MCF 10A (cell line): ENCODE data around the gene AGBL4. TPM values are rescaled to one million over a fixed set of nuclear protein-coding genes. Genes with fewer than 3 reads are reported as not detected.

ENCODE experiments used
- BruUV-seq: library from RNA; stranded (reverse); fragments of 400-500 nt; replicated peaks from 2 replicates; lab custom pipeline; 2021; lab: Mats Ljungman, UMichigan
- CTCF ChIA-PET: fragments of 300-600 bp; sonication (Branson Sonifier 250); formaldehyde crosslinking; extraction: SDS; loops from one replicate; lab custom pipeline; 2021; ENCODE audit warnings: antibody characterized with exemption, inconsistent platforms; lab: Yijun Ruan, JAX
- POLR2A ChIA-PET: fragments of 300-600, 350-650 bp; sonication (Branson Sonifier 250); formaldehyde crosslinking; extraction: SDS; loops from one replicate; lab custom pipeline; 2020; ENCODE audit warnings: antibody characterized with exemption, inconsistent platforms; lab: Yijun Ruan, JAX
- DNase-seq: peaks from one replicate; pipeline ENCODE4 v3.0.0-alpha.2; 2018; ENCODE audit not compliant: unreplicated experiment
- H3K27ac Mint-ChIP-seq: one replicate; pipeline ENCODE4 v1.8.0; 2022; ENCODE audit warnings: mild to moderate bottlenecking, low read depth, mixed read lengths; ENCODE audit not compliant: unreplicated experiment
- H3K27me3 Mint-ChIP-seq: one replicate; pipeline ENCODE4 v1.8.0; 2022; ENCODE audit warnings: mixed read lengths; ENCODE audit not compliant: insufficient read depth, unreplicated experiment
- H3K36me3 Mint-ChIP-seq: one replicate; pipeline ENCODE4 v1.8.0; 2022; ENCODE audit warnings: mild to moderate bottlenecking, moderate library complexity, mixed read lengths; ENCODE audit not compliant: insufficient read depth, unreplicated experiment
- H3K4me1 Mint-ChIP-seq: one replicate; pipeline ENCODE4 v1.8.0; 2022; ENCODE audit warnings: mixed read lengths; ENCODE audit not compliant: insufficient read depth, unreplicated experiment
- H3K4me3 Mint-ChIP-seq: one replicate; pipeline ENCODE4 v1.8.0; 2022; ENCODE audit warnings: mild to moderate bottlenecking, moderate library complexity, mixed read lengths; ENCODE audit not compliant: unreplicated experiment
- H3K9me3 Mint-ChIP-seq: one replicate; pipeline ENCODE4 v1.8.0; 2022; ENCODE audit warnings: mixed read lengths; ENCODE audit not compliant: unreplicated experiment
- intact Hi-C: fragments of 100-400 bp; cut with micrococcal nuclease; formaldehyde crosslinking; loops from 2 replicates; pipeline ENCODE4 v1.14.1; 2022
- total RNA-seq: library from RNA; stranded (reverse); gene quantifications from 2 replicates; pipeline ENCODE4 v1.2.3, GENCODE V29; 2022
- TF ChIP-seq, protein P1 (sequence below): fragments of 200-600 bp; IDR thresholded peaks from one replicate; pipeline ENCODE4 v1.8.0; 2022; ENCODE audit warnings: antibody characterized with exemption, mild to moderate bottlenecking; ENCODE audit not compliant: unreplicated experiment

The AGBL4 gene
- total RNA-seq, 1 experiment from 2014 or later: not detected

DNA sequence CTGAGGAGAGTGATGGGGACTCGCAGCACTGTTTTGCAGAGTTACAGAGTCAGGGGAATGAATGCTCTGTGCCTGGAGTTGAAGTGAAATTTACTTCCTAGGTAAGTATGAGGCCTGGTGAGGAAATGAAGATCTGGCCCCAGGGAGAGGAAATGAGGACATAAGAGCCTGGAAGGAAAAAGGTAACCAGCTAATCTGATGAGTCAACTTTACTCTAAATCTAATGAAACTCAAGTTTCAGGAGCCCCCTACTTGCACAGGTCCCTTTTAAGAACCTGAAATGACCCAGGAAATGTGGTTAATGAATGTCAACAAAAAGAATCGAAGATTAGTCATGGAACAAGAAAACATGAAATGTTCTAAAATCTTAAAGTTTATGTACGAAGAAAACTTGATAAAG is 599.0 kb downstream of the AGBL4 start:
- H3K27ac Mint-ChIP-seq: no peak overlapping the region
- peaks cover 7% of the 10 kb centered on the region for H3K9me3 Mint-ChIP-seq
- ChIA-PET CTCF (no interaction called here), POLR2A (no interaction called here)
- no peaks in the 10 kb centered on the region for H3K36me3 Mint-ChIP-seq
- H3K4me3 Mint-ChIP-seq: no peak overlapping the region
- peaks cover 8% of the 10 kb centered on the region for H3K4me1 Mint-ChIP-seq
- DNase-seq: peak; percentile 20
- BruUV-seq: no TSS peak
- no peaks in the 10 kb centered on the region for H3K27me3 Mint-ChIP-seq
- TF ChIP-seq, protein P1, sequence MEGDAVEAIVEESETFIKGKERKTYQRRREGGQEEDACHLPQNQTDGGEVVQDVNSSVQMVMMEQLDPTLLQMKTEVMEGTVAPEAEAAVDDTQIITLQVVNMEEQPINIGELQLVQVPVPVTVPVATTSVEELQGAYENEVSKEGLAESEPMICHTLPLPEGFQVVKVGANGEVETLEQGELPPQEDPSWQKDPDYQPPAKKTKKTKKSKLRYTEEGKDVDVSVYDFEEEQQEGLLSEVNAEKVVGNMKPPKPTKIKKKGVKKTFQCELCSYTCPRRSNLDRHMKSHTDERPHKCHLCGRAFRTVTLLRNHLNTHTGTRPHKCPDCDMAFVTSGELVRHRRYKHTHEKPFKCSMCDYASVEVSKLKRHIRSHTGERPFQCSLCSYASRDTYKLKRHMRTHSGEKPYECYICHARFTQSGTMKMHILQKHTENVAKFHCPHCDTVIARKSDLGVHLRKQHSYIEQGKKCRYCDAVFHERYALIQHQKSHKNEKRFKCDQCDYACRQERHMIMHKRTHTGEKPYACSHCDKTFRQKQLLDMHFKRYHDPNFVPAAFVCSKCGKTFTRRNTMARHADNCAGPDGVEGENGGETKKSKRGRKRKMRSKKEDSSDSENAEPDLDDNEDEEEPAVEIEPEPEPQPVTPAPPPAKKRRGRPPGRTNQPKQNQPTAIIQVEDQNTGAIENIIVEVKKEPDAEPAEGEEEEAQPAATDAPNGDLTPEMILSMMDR: no peak
- intact Hi-C loops: no loop called here

DNA sequence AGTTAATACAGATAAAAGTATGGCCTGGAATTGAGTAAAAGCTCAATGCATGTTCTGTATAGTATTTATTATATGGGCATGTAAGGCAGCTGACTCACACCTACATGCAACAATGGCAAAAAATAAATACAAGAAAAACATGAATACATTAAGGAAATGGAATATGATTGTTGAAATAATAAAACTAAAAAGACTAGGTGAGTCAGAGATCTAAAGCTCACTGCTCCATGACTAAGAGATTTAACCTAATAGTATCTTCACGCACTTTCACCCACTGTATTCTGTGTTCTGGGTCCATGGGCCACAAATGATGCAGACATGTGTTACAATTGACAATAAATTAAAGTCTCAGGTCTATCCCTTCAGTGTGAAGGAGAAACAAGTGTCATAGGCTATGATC is 607.0 kb downstream of the AGBL4 start:
- Mint-ChIP-seq H3K27me3 (no peaks in the 10 kb centered on the region), H3K9me3 (no peaks in the 10 kb centered on the region), H3K36me3 (no peaks in the 10 kb centered on the region), H3K27ac (no peak overlapping the region), H3K4me1 (no peaks in the 10 kb centered on the region), H3K4me3 (no peak overlapping the region)
- DNase-seq: peak; percentile 2
- TF ChIP-seq, protein P1: no peak
- POLR2A ChIA-PET: no interaction called here
- CTCF ChIA-PET: no interaction called here
- intact Hi-C loops: no loop called here
- BruUV-seq: no TSS peak

DNA sequence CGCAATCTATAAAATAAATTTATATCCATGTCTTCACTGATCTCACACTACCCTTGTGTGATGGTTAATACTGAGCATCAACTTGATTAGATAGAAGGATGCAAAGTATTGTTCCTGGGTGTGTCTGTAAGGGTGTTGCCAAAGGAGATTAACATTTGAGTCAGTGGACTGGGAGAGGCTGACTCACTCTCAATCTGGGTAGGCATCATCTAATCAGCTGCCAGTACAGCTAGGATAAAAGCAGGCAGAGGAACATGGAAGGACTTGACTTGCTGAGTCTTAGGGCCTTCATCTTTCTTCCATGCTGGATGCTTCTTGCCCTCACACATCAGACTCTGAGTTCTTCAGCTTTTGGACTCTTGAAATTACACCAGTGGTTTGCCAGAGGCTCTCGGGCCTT is 615.4 kb downstream of the AGBL4 start:
- H3K4me3 Mint-ChIP-seq: no peak overlapping the region
- ChIA-PET CTCF (interaction anchor here (0.6 kb wide), 1 partner anchor 54 kb away, joined by 3 read pairs; no protein-coding TSS in a partner anchor), POLR2A (no interaction called here)
- no peaks in the 10 kb centered on the region for H3K27me3 Mint-ChIP-seq
- H3K9me3 Mint-ChIP-seq: peaks cover 7% of the 10 kb centered on the region
- TF ChIP-seq, protein P1: no peak
- intact Hi-C loops: no loop called here
- DNase-seq: peak; percentile 21
- no peak overlapping the region for H3K27ac Mint-ChIP-seq
- no peaks in the 10 kb centered on the region for H3K36me3 Mint-ChIP-seq
- no peaks in the 10 kb centered on the region for H3K4me1 Mint-ChIP-seq
- BruUV-seq: no TSS peak

DNA sequence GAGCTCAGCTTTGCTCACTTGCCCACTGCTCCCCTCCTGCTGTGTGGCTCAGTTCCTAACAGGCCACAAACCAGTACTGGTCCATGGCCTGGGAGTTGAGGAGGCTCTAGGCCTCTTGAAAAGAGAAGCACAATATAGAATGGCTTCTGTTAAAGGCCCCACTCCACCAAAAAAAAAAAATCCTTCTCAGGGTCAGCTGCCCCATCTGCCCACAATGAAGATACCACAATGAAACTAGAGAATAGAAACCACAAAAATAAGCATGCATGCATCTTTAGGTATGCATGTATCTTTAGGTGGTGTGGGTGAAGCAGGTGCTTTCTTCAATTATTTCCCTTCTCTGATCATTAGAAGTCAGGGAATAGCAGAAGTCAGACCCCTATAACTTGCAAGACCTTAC is 626.7 kb downstream of the AGBL4 start:
- ChIA-PET POLR2A (no interaction called here), CTCF (interaction anchor here (0.6 kb wide), 1 partner anchor 71 kb away, joined by 4 read pairs; no protein-coding TSS in a partner anchor)
- no peak for DNase-seq
- Mint-ChIP-seq H3K9me3 (no peaks in the 10 kb centered on the region), H3K4me3 (no peak overlapping the region), H3K36me3 (no peaks in the 10 kb centered on the region), H3K27me3 (no peaks in the 10 kb centered on the region), H3K27ac (no peak overlapping the region), H3K4me1 (no peaks in the 10 kb centered on the region)
- intact Hi-C loops: no loop called here
- TF ChIP-seq, protein P1: no peak
- BruUV-seq: no TSS peak
